Stimulated activated CD4-positive, alpha-beta T cell treated with anti-CD3 and anti-CD28 coated beads, TNF-alpha, amount 100 ng/mL, for 4 hours (primary cell): ENCODE results near the gene SIPA1L3.
"Not testable (repeated sequence)": the region's sequence is repeated elsewhere in the genome, so short reads cannot be mapped to it uniquely, and the experiment has no call there.

Experiments used
- DNase-seq, 3 experiments: peaks; one replicate each; pipeline ENCODE4 v3.0.0-alpha.2; 2020; ENCODE audit warnings: low read depth in 3 of 3

SIPA1L3 gene

GRCh38 chr19:37907735-37908455, 887 bp downstream of the SIPA1L3 start:
- DNase-seq = no peak

- no peak for DNase-seq
Measured at GRCh38 chr19:37909661-37910199, 2.7 kb downstream of the SIPA1L3 start.

GRCh38 chr19:37914908-37915307, 7.9 kb downstream of the SIPA1L3 start:
- DNase-seq = no peak

- no peak for DNase-seq
Measured at GRCh38 chr19:37920591-37921450, 13.8 kb downstream of the SIPA1L3 start.

GRCh38 chr19:37924573-37924972, 17.6 kb downstream of the SIPA1L3 start:
- not testable (repeated sequence) for DNase-seq

- DNase-seq = no peak
Measured at GRCh38 chr19:37925212-37925611, 18.2 kb downstream of the SIPA1L3 start.

GRCh38 chr19:37926255-37926654, 19.2 kb downstream of the SIPA1L3 start:
- DNase-seq = no peak

- no peak for DNase-seq
Measured at GRCh38 chr19:37926711-37927110, 19.7 kb downstream of the SIPA1L3 start.

- DNase-seq = no peak
Measured at GRCh38 chr19:37928527-37929286, 21.7 kb downstream of the SIPA1L3 start.

GRCh38 chr19:37929355-37929923, 22.4 kb downstream of the SIPA1L3 start:
- no peak for DNase-seq

- DNase-seq = no peak
Measured at GRCh38 chr19:37930416-37930815, 23.4 kb downstream of the SIPA1L3 start.

GRCh38 chr19:37931881-37932655, 25.1 kb downstream of the SIPA1L3 start:
- no peak for DNase-seq

- no peak for DNase-seq
Measured at GRCh38 chr19:37932985-37933936, 26.3 kb downstream of the SIPA1L3 start.

GRCh38 chr19:37933937-37934358, 26.9 kb downstream of the SIPA1L3 start:
- DNase-seq = no peak

- no peak for DNase-seq
Measured at GRCh38 chr19:37935341-37935740, 28.3 kb downstream of the SIPA1L3 start.

GRCh38 chr19:37936166-37936565, 29.2 kb downstream of the SIPA1L3 start:
- DNase-seq = no peak

- DNase-seq = no peak
Measured at GRCh38 chr19:37936886-37937285, 29.9 kb downstream of the SIPA1L3 start.

GRCh38 chr19:37938353-37938752, 31.3 kb downstream of the SIPA1L3 start:
- no peak for DNase-seq

- no peak for DNase-seq
Measured at GRCh38 chr19:37941782-37942515, 34.9 kb downstream of the SIPA1L3 start.
